HG03039 (cell line): ENCODE results near the gene CAMK4.

ENCODE experiments used
- ATAC-seq: cut with Tn5 transposase; IDR thresholded peaks from one replicate; pipeline ENCODE4 v1.9.1; 2021; ENCODE audit warnings: mild to moderate bottlenecking, moderate library complexity; ENCODE audit not compliant: unreplicated experiment

Gene CAMK4

GRCh38 chr5:111223787-111224560 lies at the start of gene CAMK4:
CAMK4 (plus strand) TSS chr5:111224384; CDS start chr5:111224484, 100 bp downstream.
- peak; percentile 78 for ATAC-seq

DNA sequence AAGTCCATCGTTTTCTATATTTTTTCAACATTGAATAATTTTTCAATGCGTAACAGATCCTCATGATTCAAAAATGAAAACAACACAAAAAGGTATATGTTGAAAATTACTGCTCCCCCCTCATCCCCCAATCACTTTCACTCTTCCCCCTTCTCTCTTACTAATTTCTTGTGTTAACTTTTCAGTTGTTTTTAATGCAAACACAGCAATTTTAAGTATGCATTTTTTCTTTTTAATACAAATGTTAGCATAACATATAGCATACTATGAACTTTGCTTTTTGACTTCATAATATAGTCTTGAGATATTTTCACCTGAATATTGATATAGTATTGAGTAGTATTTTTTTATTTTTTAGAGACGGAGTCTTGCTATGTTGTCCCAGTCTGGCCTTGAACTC lies 41.1 kb upstream of the CAMK4 start:
- no peak for ATAC-seq

DNA sequence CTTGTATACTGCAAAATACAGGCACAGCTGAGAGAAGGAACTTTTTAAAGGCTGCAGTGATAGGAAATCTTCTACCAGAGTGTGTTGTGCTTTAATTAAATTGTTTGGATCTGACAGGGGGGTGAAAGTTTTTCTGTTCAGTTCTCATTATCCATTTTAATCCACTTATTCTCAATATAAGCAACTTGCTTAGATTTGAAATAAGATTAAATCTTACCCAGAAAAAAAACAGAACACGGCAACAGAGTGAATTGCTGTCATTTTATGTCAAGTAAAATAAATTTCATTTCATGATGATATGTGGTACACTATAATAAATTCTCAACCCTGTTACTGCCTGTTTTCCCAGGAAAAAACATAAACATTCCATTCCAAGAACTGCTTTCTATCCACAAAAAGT lies 37.1 kb upstream of the CAMK4 start:
- ATAC-seq: no peak

DNA sequence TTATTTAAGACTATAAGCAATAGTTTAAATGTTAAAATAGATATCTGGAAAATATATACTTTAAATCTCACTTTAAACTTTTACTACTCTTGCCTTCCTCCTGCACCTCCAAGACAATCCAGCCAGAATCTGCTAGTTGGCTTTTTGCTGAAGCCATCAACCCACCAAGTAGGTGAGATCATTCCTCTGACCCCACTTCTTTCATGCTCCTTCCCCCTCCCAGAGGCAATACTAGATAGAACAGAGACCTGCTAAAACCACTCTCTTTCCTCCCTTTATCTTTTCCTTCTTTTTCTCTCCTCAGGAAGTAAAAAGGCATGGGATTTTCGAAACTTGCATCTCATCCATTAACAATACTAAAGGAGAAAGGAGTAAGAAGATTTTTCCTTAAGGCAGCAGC lies 30.1 kb upstream of the CAMK4 start:
- no peak for ATAC-seq

DNA sequence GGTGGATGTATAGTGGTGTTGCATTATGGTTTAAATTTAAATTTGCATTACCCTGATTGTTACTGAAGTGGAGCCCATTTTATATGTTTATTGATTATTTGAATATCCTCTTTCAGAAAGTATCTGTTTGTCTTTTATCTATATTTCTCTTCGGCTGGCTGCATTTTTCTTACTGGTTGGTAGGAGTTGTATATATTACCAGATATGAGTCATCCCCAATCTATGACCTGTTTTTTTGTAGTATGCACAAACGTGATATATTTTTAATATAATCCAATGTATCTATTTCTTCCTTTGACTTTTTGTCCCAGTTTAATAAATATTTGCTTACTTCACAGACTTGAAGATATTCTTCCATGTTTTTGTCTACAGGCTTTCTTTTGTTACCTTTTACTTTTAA lies 29.3 kb upstream of the CAMK4 start:
- ATAC-seq: no peak

GRCh38 chr5:111197523-111197922 lies 26.7 kb upstream of the CAMK4 start:
- no peak for ATAC-seq

DNA sequence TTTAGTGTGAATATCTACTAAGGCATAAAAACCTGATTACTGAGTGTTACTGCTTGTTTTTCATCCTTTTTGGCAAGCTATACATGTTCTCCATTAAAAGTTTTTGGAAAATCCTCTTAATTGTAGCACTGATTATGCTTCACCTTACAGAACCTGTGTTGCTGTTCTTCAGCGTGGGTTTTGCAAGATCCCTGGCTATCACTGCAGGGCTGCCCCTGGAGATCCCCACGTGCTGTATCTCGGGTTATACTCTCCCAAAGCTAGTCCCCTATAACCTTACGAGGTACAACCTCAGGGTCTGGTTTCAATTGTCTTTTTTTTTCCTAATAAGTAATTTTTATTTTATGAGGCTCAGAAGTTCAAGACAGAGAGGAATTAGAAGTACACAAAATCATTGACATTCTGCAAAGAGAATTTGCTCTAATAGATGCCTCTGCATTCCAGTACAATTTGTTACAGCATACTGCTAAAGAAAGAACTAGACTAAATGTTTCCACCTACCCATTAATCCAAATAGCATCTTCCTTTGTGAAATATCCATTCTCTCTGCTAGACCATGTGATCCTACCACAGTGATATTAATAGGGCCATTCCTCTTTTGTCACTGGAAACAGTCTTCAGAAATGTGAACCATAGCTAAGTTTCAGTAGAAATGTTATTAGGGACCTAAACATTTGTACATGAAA lies 25.8 kb upstream of the CAMK4 start:
- ATAC-seq: no peak

GRCh38 chr5:111200828-111201227 lies 23.4 kb upstream of the CAMK4 start:
- ATAC-seq: no peak

- ATAC-seq: no peak
Observed at GRCh38 chr5:111201705-111202104, 22.5 kb upstream of the CAMK4 start.

- peak; percentile 73 for ATAC-seq
Observed at GRCh38 chr5:111211341-111211740, 12.8 kb upstream of the CAMK4 start.

- no peak for ATAC-seq
Observed at GRCh38 chr5:111214052-111214742, 10.0 kb upstream of the CAMK4 start.

- ATAC-seq: no peak
Observed at GRCh38 chr5:111215971-111216370, 8.2 kb upstream of the CAMK4 start.

GRCh38 chr5:111221139-111221538 lies 3.0 kb upstream of the CAMK4 start:
- no peak for ATAC-seq

DNA sequence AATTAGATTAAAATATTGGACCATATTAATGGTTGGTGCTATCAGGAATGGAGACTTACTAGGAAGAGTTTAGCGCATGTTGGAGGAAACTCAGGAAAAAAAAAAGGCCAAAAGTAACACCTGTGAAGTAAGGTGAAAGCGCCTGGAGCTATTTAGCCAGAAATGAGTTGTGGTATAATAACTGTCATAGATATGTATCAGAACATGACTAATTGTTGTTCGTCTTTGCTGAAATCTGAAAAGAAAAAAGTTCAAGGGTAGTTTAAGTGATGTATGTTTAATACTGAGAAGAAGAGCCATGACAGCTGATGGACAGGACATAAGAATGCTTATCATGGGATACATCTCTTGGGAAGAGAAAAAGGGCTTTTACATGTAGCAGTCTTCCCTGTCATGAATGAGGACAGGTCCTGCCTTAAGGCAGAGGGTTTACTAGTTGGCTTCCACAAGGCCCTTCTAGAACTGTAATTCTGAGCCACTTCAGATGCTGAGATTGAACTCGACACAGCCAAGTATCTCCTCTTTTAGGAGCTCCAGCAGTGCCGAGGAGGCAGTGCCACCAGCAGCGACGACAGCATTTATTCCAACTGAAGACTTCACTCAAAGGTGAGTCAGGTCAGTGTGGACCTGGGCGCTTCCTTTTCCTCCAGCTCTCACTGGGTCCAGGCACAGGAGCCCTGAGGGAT lies 940 bp upstream of the CAMK4 start:
- no peak for ATAC-seq

- peak; percentile 22 for ATAC-seq
Observed at GRCh38 chr5:111224561-111225345, 569 bp downstream of the CAMK4 start.

DNA sequence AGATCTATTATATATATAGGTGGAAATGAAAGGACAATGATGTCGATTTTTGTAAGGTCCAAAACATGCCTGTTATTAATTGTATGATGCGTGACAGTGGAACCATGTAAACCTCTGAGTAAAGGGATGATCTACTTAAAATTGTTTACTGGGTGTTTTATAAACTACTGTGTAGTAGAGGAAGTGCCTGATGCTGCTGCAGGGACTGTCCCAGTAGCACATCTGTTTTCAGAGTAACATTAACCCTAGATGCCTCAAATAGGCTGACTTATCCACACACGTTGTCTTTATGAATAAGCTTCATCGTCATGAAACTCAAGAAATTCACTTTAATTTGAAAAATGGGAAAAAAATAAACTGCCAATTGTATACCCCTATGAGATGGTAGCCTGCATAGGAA lies 1.7 kb downstream of the CAMK4 start:
- ATAC-seq: no peak

- no peak for ATAC-seq
Observed at GRCh38 chr5:111226556-111226955, 2.4 kb downstream of the CAMK4 start.

DNA sequence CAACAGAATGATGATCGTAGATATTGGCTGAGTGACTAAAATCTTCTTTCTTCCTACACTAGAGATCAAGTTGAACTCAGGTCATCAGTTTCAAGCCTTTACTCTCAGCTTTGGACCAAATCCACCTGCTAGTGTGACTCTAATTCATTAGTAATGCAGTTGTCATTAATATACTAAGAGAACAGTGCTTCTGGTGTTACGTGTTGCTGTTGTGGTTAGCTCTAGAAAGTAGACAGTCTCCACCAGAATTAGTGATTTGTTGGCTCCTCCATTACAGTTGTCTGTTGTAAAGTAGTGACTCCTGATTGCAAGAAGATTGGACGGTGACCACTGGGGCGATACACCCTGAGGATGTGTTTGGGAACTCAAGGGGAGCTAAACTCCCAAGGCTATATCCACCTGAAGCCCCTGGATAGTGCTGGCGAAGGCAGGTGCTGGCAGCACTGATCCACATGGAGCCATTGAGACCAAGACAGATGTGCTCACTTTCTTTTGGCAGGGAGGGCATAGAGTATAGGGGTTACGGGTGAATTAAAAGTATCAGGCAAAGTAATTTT lies 3.1 kb downstream of the CAMK4 start:
- no peak for ATAC-seq

DNA sequence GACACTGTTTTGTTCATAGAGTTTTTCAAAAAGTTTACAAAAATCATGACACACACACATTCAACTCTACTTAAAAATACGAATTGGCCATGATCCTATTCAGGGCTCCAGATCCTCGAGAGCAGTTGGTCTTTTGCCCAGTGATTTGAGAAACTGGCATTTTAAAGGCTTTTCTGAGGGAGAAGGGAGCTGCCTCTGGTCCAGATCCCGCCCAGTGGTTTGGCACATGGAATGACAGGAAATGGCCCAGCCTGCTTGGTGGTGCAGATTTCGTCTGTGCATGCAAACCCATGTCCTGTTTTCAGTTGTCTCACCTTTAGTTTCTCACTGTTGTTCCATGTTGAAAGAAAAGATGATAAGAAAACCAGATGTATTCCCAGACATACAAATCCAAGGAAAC lies 3.6 kb downstream of the CAMK4 start:
- ATAC-seq: no peak

GRCh38 chr5:111228520-111229220 lies 4.5 kb downstream of the CAMK4 start:
- ATAC-seq: no peak
